IMR-90 (cell line): ENCODE measurements around the gene C3orf18. TPM values are rescaled to one million over a fixed set of nuclear protein-coding genes. Genes with fewer than 3 reads are reported as not detected.

Source experiments
- ATAC-seq: fragments of 200-7000 bp; cut with Tn5 transposase; 2 replicates; pipeline ENCODE4 v1.9.1; 2020; ENCODE audit warnings: low read depth, mild to moderate bottlenecking, moderate library complexity
- BruUV-seq: library from RNA; stranded (reverse); fragments of 400-500 nt; replicated peaks from 2 replicates; lab custom pipeline; 2021; lab: Mats Ljungman, UMichigan
- CTCF ChIA-PET: fragments of 300-600 bp; formaldehyde crosslinking; extraction: SDS; loops from one replicate; lab custom pipeline; 2021; ENCODE audit warnings: antibody characterized with exemption; lab: Yijun Ruan, JAX
- POLR2A ChIA-PET: fragments of 300-600 bp; sonication (Branson Sonifier 250); formaldehyde crosslinking; loops from one replicate; lab custom pipeline; 2022; ENCODE audit warnings: antibody characterized with exemption; ENCODE audit not compliant: unreplicated experiment; lab: Charles Lee
- DNase-seq: peaks from one replicate; pipeline ENCODE4 v3.0.0; 2013
- H2AFZ ChIP-seq: replicated peaks from 2 replicates; pipeline ENCODE3; 2013; ENCODE audit warnings: low read length, mild to moderate bottlenecking; ENCODE audit not compliant: poor library complexity
- H2AK5ac ChIP-seq: 2 replicates; pipeline ENCODE4 v1.6.1; 2013; ENCODE audit warnings: low read depth, low read length, inconsistent platforms
- H2AK9ac ChIP-seq: replicated peaks from 2 replicates; pipeline ENCODE3; 2013; ENCODE audit warnings: mild to moderate bottlenecking, low read depth, low read length, moderate library complexity; ENCODE audit not compliant: poor library complexity
- H2BK120ac ChIP-seq: 2 replicates; pipeline ENCODE4 v1.6.1; 2013; ENCODE audit warnings: low read depth, low read length, inconsistent platforms
- H2BK15ac ChIP-seq: 3 replicates; pipeline ENCODE4 v1.6.1; 2013; ENCODE audit warnings: low read depth, low read length, inconsistent platforms
- H2BK20ac ChIP-seq: 2 replicates; pipeline ENCODE4 v1.6.1; 2013; ENCODE audit warnings: low read depth, mild to moderate bottlenecking, inconsistent platforms, low read length, moderate library complexity
- H2BK5ac ChIP-seq: 2 replicates; pipeline ENCODE4 v1.6.1; 2013; ENCODE audit warnings: mild to moderate bottlenecking, low read depth, low read length, inconsistent platforms; ENCODE audit not compliant: poor library complexity, severe bottlenecking
- H3K14ac ChIP-seq: replicated peaks from 2 replicates; pipeline ENCODE4 v1.6.1; 2013; ENCODE audit warnings: low read depth, low read length, inconsistent platforms
- H3K18ac ChIP-seq: 2 replicates; pipeline ENCODE4 v1.6.1; 2013; ENCODE audit warnings: low read depth, low read length, control low read depth
- H3K23ac ChIP-seq: 2 replicates; pipeline ENCODE4 v1.6.1; 2013; ENCODE audit warnings: low read depth, low read length, inconsistent platforms
- H3K27ac ChIP-seq: 2 replicates; pipeline ENCODE4 v1.5.1; 2013; ENCODE audit warnings: mild to moderate bottlenecking, control low read depth, low read length; ENCODE audit not compliant: insufficient read depth
- H3K27me3 ChIP-seq: 2 replicates; pipeline ENCODE4 v1.6.1; 2013; ENCODE audit warnings: low read length; ENCODE audit not compliant: control insufficient read depth, insufficient read depth
- H3K36me3 ChIP-seq: 2 replicates; pipeline ENCODE4 v1.6.1; 2013; ENCODE audit warnings: low read length, mixed read lengths; ENCODE audit not compliant: control insufficient read depth, insufficient read depth
- H3K4ac ChIP-seq: 2 replicates; pipeline ENCODE4 v1.6.1; 2013; ENCODE audit warnings: low read depth, low read length, inconsistent platforms
- H3K4me1 ChIP-seq: 2 replicates; pipeline ENCODE4 v1.6.1; 2013; ENCODE audit warnings: low read length, mixed read lengths; ENCODE audit not compliant: control insufficient read depth, insufficient read depth
- H3K4me2 ChIP-seq: 2 replicates; pipeline ENCODE4 v1.6.1; 2013; ENCODE audit warnings: low read depth, mild to moderate bottlenecking, control low read depth, low read length, moderate library complexity
- H3K4me3 ChIP-seq: 2 replicates; pipeline ENCODE4 v1.5.1; 2013; ENCODE audit warnings: low read depth, mild to moderate bottlenecking, control low read depth, low read length, moderate library complexity; ENCODE audit not compliant: insufficient read depth
- H3K56ac ChIP-seq: 2 replicates; pipeline ENCODE4 v1.6.1; 2013; ENCODE audit warnings: low read length, inconsistent platforms; ENCODE audit not compliant: insufficient read depth; ENCODE audit errors: extremely low read depth
- H3K79me1 ChIP-seq, 2 experiments: 2 replicates each; pipeline ENCODE4 v1.6.1; 2013; ENCODE audit warnings: low read length in 2 of 2, inconsistent platforms in 1 of 2, low read depth in 1 of 2
- H3K9ac ChIP-seq: 2 replicates; pipeline ENCODE4 v1.6.1; 2013; ENCODE audit warnings: low read depth, low read length, control low read depth
- H3K9me1 ChIP-seq: 2 replicates; pipeline ENCODE4 v1.6.1; 2013; ENCODE audit warnings: low read length, inconsistent platforms; ENCODE audit not compliant: insufficient read depth
- H3K9me3 ChIP-seq: 2 replicates; pipeline ENCODE4 v1.6.1; 2013; ENCODE audit warnings: low read length; ENCODE audit not compliant: control insufficient read depth, insufficient read depth
- H4K20me1 ChIP-seq: 2 replicates; pipeline ENCODE4 v1.6.1; 2013; ENCODE audit warnings: low read length, inconsistent platforms; ENCODE audit not compliant: insufficient read depth
- H4K5ac ChIP-seq: 2 replicates; pipeline ENCODE4 v1.6.1; 2013; ENCODE audit warnings: mild to moderate bottlenecking, low read depth, low read length, control low read depth
- H4K8ac ChIP-seq, 2 experiments: 2 replicates each; pipeline ENCODE4 v1.6.1; 2013; ENCODE audit warnings: low read depth in 2 of 2, low read length in 2 of 2, control low read depth in 1 of 2, inconsistent platforms in 1 of 2
- H4K91ac ChIP-seq: 2 replicates; pipeline ENCODE4 v1.6.1; 2013; ENCODE audit warnings: low read depth, low read length, inconsistent platforms; ENCODE audit not compliant: insufficient read depth
- CHD1 ChIP-seq: IDR thresholded peaks from 2 replicates; pipeline ENCODE4 v1.6.1; 2012; ENCODE audit warnings: low read depth, low read length, improper control_type of control experiment
- CTCF ChIP-seq: conservative IDR thresholded peaks from 2 replicates; pipeline ENCODE4 v1.5.1; 2012; ENCODE audit warnings: mild to moderate bottlenecking, low read depth, low read length, improper control_type of control experiment
- FOS ChIP-seq: fragments of 150-350 bp; IDR thresholded peaks from 2 replicates; pipeline ENCODE4 v1.6.1; 2016; ENCODE audit warnings: low read depth, low read length
- MAFK ChIP-seq: IDR thresholded peaks from 2 replicates; pipeline ENCODE4 v1.6.1; 2012; ENCODE audit warnings: low read depth, low read length, improper control_type of control experiment
- MAZ ChIP-seq: IDR thresholded peaks from 2 replicates; pipeline ENCODE4 v1.6.1; 2012; ENCODE audit warnings: low read depth, mild to moderate bottlenecking, low read length, improper control_type of control experiment, moderate library complexity, borderline replicate concordance
- MXI1 ChIP-seq: IDR thresholded peaks from 2 replicates; pipeline ENCODE4 v1.6.1; 2012; ENCODE audit warnings: low read depth, mild to moderate bottlenecking, low read length, moderate library complexity, borderline replicate concordance
- NFE2L2 ChIP-seq: fragments of 150-350 bp; IDR thresholded peaks from 2 replicates; pipeline ENCODE4 v1.6.1; 2016; ENCODE audit warnings: low read depth, mild to moderate bottlenecking, low read length
- POLR2A ChIP-seq: IDR thresholded peaks from 2 replicates; pipeline ENCODE4 v1.6.1; 2012; ENCODE audit warnings: mild to moderate bottlenecking, low read depth, low read length
- SMC3 ChIP-seq: fragments of 150-350 bp; IDR thresholded peaks from 2 replicates; pipeline ENCODE4 v1.6.1; 2016; ENCODE audit warnings: low read depth, mild to moderate bottlenecking, antibody characterized with exemption, low read length, moderate library complexity
- USF2 ChIP-seq: fragments of 150-350 bp; IDR thresholded peaks from 2 replicates; pipeline ENCODE4 v1.6.1; 2017; ENCODE audit warnings: mild to moderate bottlenecking, antibody characterized with exemption, low read length, low read depth
- WGBS, 2 experiments: methylation state at CpG; one replicate each; pipeline versions ENCODE4 v1.1.5 to v1.1.7; 2013; ENCODE audit warnings: missing lambda C conversion rate in 2 of 2; ENCODE audit not compliant: insufficient read length in 1 of 2; ENCODE audit errors: extremely low coverage in 2 of 2; 5-methylcytosine and 5-hydroxymethylcytosine counted together
- dilution Hi-C: fragments of 300-500 bp; cut with HindIII; formaldehyde crosslinking; loops from one replicate; pipeline ENCODE4 v1.14.3; 2018; ENCODE audit warnings: low sequenced_read_pairs; ENCODE audit not compliant: unreplicated experiment
- in situ Hi-C: fragments of 300-500 bp; cut with MboI; formaldehyde crosslinking; loops from 3 replicates; pipeline ENCODE4 v1.14.3; 2019; ENCODE audit warnings: low sequenced_read_pairs, inconsistent platforms, mixed read lengths
- intact Hi-C: fragments of 100-400 bp; cut with micrococcal nuclease; formaldehyde crosslinking; loops from 2 replicates; pipeline ENCODE4 v1.10.0; 2022
- polyA plus RNA-seq, 3 experiments: library from polyadenylated mRNA; depleted of rRNA; stranded (reverse); fragments of >200 nt; gene quantifications; 2 replicates each; pipeline ENCODE4 v1.2.3, GENCODE V29; 2012; ENCODE audit warnings: low replicate concordance in 1 of 3
- total RNA-seq: library from RNA; depleted of rRNA; stranded (reverse); fragments of >200 nt; gene quantifications from 2 replicates; pipeline ENCODE4 v1.2.3, GENCODE V29; 2012

Gene C3orf18
- total and polyA plus RNA-seq, 2 of the 4 experiments (the other 2 are of a cell fraction) = 6.8 to 10.6 TPM

DNA sequence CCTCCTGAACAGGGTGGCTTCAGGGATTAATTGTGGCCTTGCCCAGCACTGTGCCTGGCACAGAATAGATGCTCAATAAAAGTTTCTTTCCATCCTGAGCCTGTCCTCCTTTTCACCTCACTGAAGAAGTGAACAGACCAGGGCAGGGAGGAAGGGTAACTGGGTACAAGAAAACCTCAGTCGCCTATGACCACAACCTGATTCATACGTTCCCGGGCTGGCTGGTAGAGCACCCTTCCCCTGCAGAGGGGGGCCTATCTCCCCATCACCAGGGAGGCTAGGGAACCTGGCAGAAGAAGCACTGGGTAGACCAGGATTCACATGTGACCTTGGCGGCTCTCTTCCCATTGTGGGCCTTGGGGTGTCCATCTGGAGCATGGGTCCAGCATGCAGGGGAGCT is 36.3 kb downstream of the C3orf18 start:
- ChIA-PET CTCF (no interaction called here), POLR2A (no interaction called here)
- Histone ChIP-seq H2AFZ (no peak overlapping the region), H3K14ac (no peak overlapping the region), H2BK5ac (no peak overlapping the region), H3K9me1 (no peaks in the 10 kb centered on the region), H3K79me1 (no peaks in the 10 kb centered on the region), H4K91ac (no peak overlapping the region), H3K4me3 (no peak overlapping the region), H2BK15ac (no peak overlapping the region), H3K23ac (no peak overlapping the region), H3K56ac (no peak overlapping the region), H2BK20ac (no peak overlapping the region), H3K9ac (no peak overlapping the region), H3K4me1 (no peaks in the 10 kb centered on the region), H2AK5ac (no peak overlapping the region), H3K27me3 (peaks cover 80% of the 10 kb centered on the region), H2AK9ac (no peak overlapping the region), H3K9me3 (no peaks in the 10 kb centered on the region), H4K20me1 (no peaks in the 10 kb centered on the region), H4K8ac (no peak overlapping the region), H2BK120ac (no peak overlapping the region), H3K18ac (no peak overlapping the region), H3K4me2 (no peak overlapping the region), H4K5ac (no peak overlapping the region), H3K4ac (no peak overlapping the region), H3K27ac (no peak overlapping the region), H3K36me3 (no peaks in the 10 kb centered on the region)
- DNase-seq = no peak
- dilution Hi-C loops = no loop called here
- TF ChIP-seq CTCF (no peak), MAZ (no peak), USF2 (no peak), NFE2L2 (no peak), CHD1 (no peak), MAFK (no peak), SMC3 (no peak), POLR2A (no peak), MXI1 (no peak), FOS (no peak)
- intact Hi-C loops = no loop called here
- no TSS peak for BruUV-seq
- ATAC-seq = no peak
- WGBS, 2 experiments = 50% methylated on average over 1 of the region's 4 CpGs; no CpG with 5 or more reads in 1 of the 2 experiments
- in situ Hi-C loops = no loop called here
